ENCODE measurements around the gene ABCA1.
"Not testable (repeated sequence)": the region's sequence is repeated elsewhere in the genome, so short reads cannot be mapped to it uniquely, and the experiment has no call there.

Gene ABCA1

GRCh38 chr9:104923289-104923688 lies 4.7 kb downstream of the ABCA1 start:
- Histone ChIP-seq H2AFZ (ENCODE audit: low read depth, low read length) (no peak overlapping the region), H3K4me3 (ENCODE audit: low read depth in 1 of 2, low read length in 2 of 2) (no peak overlapping the region), H4K20me1 (ENCODE audit: insufficient read depth, low read length) (no peaks in the 10 kb centered on the region), H3K9ac (ENCODE audit: low read depth, low read length) (no peak overlapping the region), H3K4me2 (ENCODE audit: insufficient read depth, low read length) (no peak overlapping the region), H3K27me3 (ENCODE audit: insufficient read depth, low read length, poor library complexity) (peaks cover 11% of the 10 kb centered on the region), H3K36me3 (ENCODE audit: insufficient read depth, low read length) (no peaks in the 10 kb centered on the region), H3K4me1 (ENCODE audit: insufficient read depth, low read length) (no peaks in the 10 kb centered on the region), H3K9me3 (ENCODE audit: insufficient read depth, low read length, severe bottlenecking) (no peaks in the 10 kb centered on the region), H3K27ac (ENCODE audit: low read length) (no peak overlapping the region), H3K79me2 (ENCODE audit: insufficient read depth, low read length) (no peaks in the 10 kb centered on the region)
- ATAC-seq (ENCODE audit: insufficient read depth, low read depth) (no peak), DNase-seq (no peak)
- TF ChIP-seq CTCF (IDR thresholded peaks at IDR 0.05; ENCODE audit: borderline replicate concordance, extremely low read depth, low read length, poor library complexity, severe bottlenecking) (no peak), EZH2 (IDR thresholded peaks at IDR 0.05; ENCODE audit: borderline replicate concordance, low read depth, low read length, severe bottlenecking) (no peak)

- H3K9ac ChIP-seq (ENCODE audit: low read depth, low read length); H3K4me1 ChIP-seq (ENCODE audit: insufficient read depth, low read length); ATAC-seq (ENCODE audit: insufficient read depth, low read depth); H3K4me3 ChIP-seq (ENCODE audit: low read depth in 1 of 2, low read length in 2 of 2); H4K20me1 ChIP-seq (ENCODE audit: insufficient read depth, low read length); H3K27me3 ChIP-seq (ENCODE audit: insufficient read depth, low read length, poor library complexity); H3K4me2 ChIP-seq (ENCODE audit: insufficient read depth, low read length); H2AFZ ChIP-seq (ENCODE audit: low read depth, low read length); H3K36me3 ChIP-seq (ENCODE audit: insufficient read depth, low read length); H3K27ac ChIP-seq (ENCODE audit: low read length); H3K9me3 ChIP-seq (ENCODE audit: insufficient read depth, low read length, severe bottlenecking); DNase-seq; H3K79me2 ChIP-seq (ENCODE audit: insufficient read depth, low read length): not testable (repeated sequence)
Measured at GRCh38 chr9:104922748-104923147, 5.2 kb downstream of the ABCA1 start.

GRCh38 chr9:104921067-104921741 lies 6.8 kb downstream of the ABCA1 start:
- Histone ChIP-seq H3K4me3 (ENCODE audit: low read depth in 1 of 2, low read length in 2 of 2) (no peak overlapping the region), H3K27me3 (ENCODE audit: insufficient read depth, low read length, poor library complexity) (no peaks in the 10 kb centered on the region), H3K79me2 (ENCODE audit: insufficient read depth, low read length) (no peaks in the 10 kb centered on the region), H4K20me1 (ENCODE audit: insufficient read depth, low read length) (no peaks in the 10 kb centered on the region), H3K27ac (ENCODE audit: low read length) (no peak overlapping the region), H3K9me3 (ENCODE audit: insufficient read depth, low read length, severe bottlenecking) (no peaks in the 10 kb centered on the region), H2AFZ (ENCODE audit: low read depth, low read length) (no peak overlapping the region), H3K36me3 (ENCODE audit: insufficient read depth, low read length) (no peaks in the 10 kb centered on the region), H3K4me1 (ENCODE audit: insufficient read depth, low read length) (no peaks in the 10 kb centered on the region), H3K9ac (ENCODE audit: low read depth, low read length) (no peak overlapping the region), H3K4me2 (ENCODE audit: insufficient read depth, low read length) (no peak overlapping the region)
- ATAC-seq (ENCODE audit: insufficient read depth, low read depth) (no peak), DNase-seq (no peak)
- no peak for TF ChIP-seq EZH2 (IDR thresholded peaks at IDR 0.05; ENCODE audit: borderline replicate concordance, low read depth, low read length, severe bottlenecking)
- TF ChIP-seq CTCF (IDR thresholded peaks at IDR 0.05; ENCODE audit: borderline replicate concordance, extremely low read depth, low read length, poor library complexity, severe bottlenecking), result no peak

- no peaks in the 10 kb centered on the region for H3K36me3 ChIP-seq (ENCODE audit: insufficient read depth, low read length)
- H3K4me3 ChIP-seq (ENCODE audit: low read depth in 1 of 2, low read length in 2 of 2), result no peak overlapping the region
- ATAC-seq (ENCODE audit: insufficient read depth, low read depth), result no peak
- H3K27ac ChIP-seq (ENCODE audit: low read length), result no peak overlapping the region
- peaks cover 3% of the 10 kb centered on the region for H3K27me3 ChIP-seq (ENCODE audit: insufficient read depth, low read length, poor library complexity)
- H3K4me1 ChIP-seq (ENCODE audit: insufficient read depth, low read length), result no peaks in the 10 kb centered on the region
- H3K79me2 ChIP-seq (ENCODE audit: insufficient read depth, low read length), result no peaks in the 10 kb centered on the region
- no peaks in the 10 kb centered on the region for H3K9me3 ChIP-seq (ENCODE audit: insufficient read depth, low read length, severe bottlenecking)
- TF ChIP-seq EZH2 (IDR thresholded peaks at IDR 0.05; ENCODE audit: borderline replicate concordance, low read depth, low read length, severe bottlenecking), result no peak
- no peak for TF ChIP-seq CTCF (IDR thresholded peaks at IDR 0.05; ENCODE audit: borderline replicate concordance, extremely low read depth, low read length, poor library complexity, severe bottlenecking)
- no peak overlapping the region for H3K4me2 ChIP-seq (ENCODE audit: insufficient read depth, low read length)
- no peak overlapping the region for H3K9ac ChIP-seq (ENCODE audit: low read depth, low read length)
- no peaks in the 10 kb centered on the region for H4K20me1 ChIP-seq (ENCODE audit: insufficient read depth, low read length)
- no peak for DNase-seq
- no peak overlapping the region for H2AFZ ChIP-seq (ENCODE audit: low read depth, low read length)
Measured at GRCh38 chr9:104915753-104916152, 12.2 kb downstream of the ABCA1 start.

Measured in DND-41 (cell line).